CD4-positive, CD25-positive, alpha-beta regulatory T cell (primary cell): ENCODE measurements around the gene CIC. TPM values are rescaled to one million over a fixed set of nuclear protein-coding genes. Genes with fewer than 3 reads are reported as not detected.

ENCODE experiments used
- ATAC-seq, 2 donors: fragments of 150-1000 bp; cut with Tn5 transposase; one replicate each; pipeline ENCODE4 v1.10.0; 2021; ENCODE audit warnings: low read depth in 2 of 2, moderate number of reproducible peaks in 2 of 2, moderate library complexity in 1 of 2
- DNase-seq, 3 donors: peaks; one replicate each; pipeline versions ENCODE4 v3.0.0 to v3.0.0-alpha.2; 2012 to 2022; ENCODE audit warnings: mixed read lengths in 1 of 3
- H3K27ac ChIP-seq: one replicate; pipeline ENCODE4 v1.7.0; 2013; ENCODE audit warnings: mild to moderate bottlenecking, low read length; ENCODE audit not compliant: insufficient read depth, poor library complexity, severe bottlenecking
- H3K27me3 ChIP-seq: one replicate; pipeline ENCODE4 v1.7.0; 2013; ENCODE audit warnings: low read length; ENCODE audit not compliant: control insufficient read depth, insufficient read depth
- H3K36me3 ChIP-seq: one replicate; pipeline ENCODE4 v1.7.0; 2013; ENCODE audit warnings: mild to moderate bottlenecking, low read length, moderate library complexity; ENCODE audit not compliant: control insufficient read depth, insufficient read depth
- H3K4me1 ChIP-seq: 2 replicates; pipeline ENCODE4 v1.7.0; 2013; ENCODE audit warnings: mild to moderate bottlenecking, low read length; ENCODE audit not compliant: insufficient read depth, control insufficient read depth, poor library complexity, severe bottlenecking
- H3K4me3 ChIP-seq: one replicate; pipeline ENCODE4 v1.7.0; 2013; ENCODE audit warnings: low read depth, mild to moderate bottlenecking, low read length, moderate library complexity
- H3K9me3 ChIP-seq, 2 experiments: 1 replicate in 1 of 2; 2 replicates in 1 of 2; pipeline ENCODE4 v1.7.0; 2013; ENCODE audit warnings: low read length in 2 of 2, mild to moderate bottlenecking in 1 of 2, moderate library complexity in 1 of 2; ENCODE audit not compliant: control insufficient read depth in 2 of 2
- H3K27ac Mint-ChIP-seq, 3 donors: one replicate each; pipeline ENCODE4 v1.8.0; 2020 to 2022; ENCODE audit warnings: mild to moderate bottlenecking in 3 of 3, mixed read lengths in 3 of 3, moderate library complexity in 2 of 3
- H3K27me3 Mint-ChIP-seq: one replicate; pipeline ENCODE4 v1.8.0; 2022; ENCODE audit warnings: mild to moderate bottlenecking, mixed read lengths
- H3K36me3 Mint-ChIP-seq: one replicate; pipeline ENCODE4 v1.8.0; 2020; ENCODE audit warnings: mixed read lengths
- H3K4me1 Mint-ChIP-seq, 4 donors: one replicate each; pipeline ENCODE4 v1.8.0; 2020 to 2022; ENCODE audit warnings: mixed read lengths in 4 of 4, mild to moderate bottlenecking in 1 of 4
- H3K4me3 Mint-ChIP-seq, 4 donors: one replicate each; pipeline ENCODE4 v1.8.0; 2020 to 2022; ENCODE audit warnings: mild to moderate bottlenecking in 4 of 4, mixed read lengths in 4 of 4, moderate library complexity in 3 of 4
- H3K9me3 Mint-ChIP-seq, 7 donors: one replicate each; pipeline ENCODE4 v1.8.0; 2020 to 2022; ENCODE audit warnings: mixed read lengths in 7 of 7, mild to moderate bottlenecking in 3 of 7, moderate library complexity in 2 of 7
- polyA plus RNA-seq, 4 donors: library from polyadenylated mRNA; unstranded; fragments of 300-500 nt; fragmentation: Illumina TruSeq; gene quantifications; one replicate each; pipeline ENCODE4 v1.2.3, GENCODE V29; 2021
- total RNA-seq: library from RNA; stranded (reverse); gene quantifications from one replicate; pipeline ENCODE4 v1.2.3, GENCODE V29; 2022

Gene CIC
- total and polyA plus RNA-seq, 5 donors from 2014 or later = 0.41 to 124 (median 0.80) TPM

- peak overlapping the region in 2 of 3 donors; percentile 20 to 78 for H3K27ac Mint-ChIP-seq
- Histone ChIP-seq H3K9me3 (no peaks in the 10 kb centered on the region), H3K27ac (no peak overlapping the region), H3K27me3 (no peaks in the 10 kb centered on the region), H3K4me3 (no peak overlapping the region), H3K4me1 (peaks cover 3% of the 10 kb centered on the region), H3K36me3 (peaks cover 23% of the 10 kb centered on the region)
- peaks cover 5% of the 10 kb centered on the region for H3K36me3 Mint-ChIP-seq
- peak; percentile 84 to 86 for ATAC-seq
- peak; percentile 78 to 85 (median 81) for DNase-seq
- no peaks in the 10 kb centered on the region for H3K27me3 Mint-ChIP-seq
- peak overlapping the region in 1 of 4 donors; percentile 84 for H3K4me3 Mint-ChIP-seq
- peaks cover 0 to 30% (median 10%) of the 10 kb centered on the region in 4 donors for H3K4me1 Mint-ChIP-seq
- H3K9me3 Mint-ChIP-seq = no peaks in the 10 kb centered on the region
Observed at GRCh38 chr19:42295831-42296525, 26.9 kb downstream of the CIC start.

GRCh38 chr19:42297039-42297438, 28.0 kb downstream of the CIC start:
- Mint-ChIP-seq H3K27me3 (no peaks in the 10 kb centered on the region), H3K9me3 (no peaks in the 10 kb centered on the region), H3K36me3 (no peaks in the 10 kb centered on the region), H3K27ac (peak overlapping the region in 1 of 3 donors; percentile 93), H3K4me1 (peaks cover 0 to 31% (median 10%) of the 10 kb centered on the region in 4 donors), H3K4me3 (peak overlapping the region in 2 of 4 donors; percentile 13 to 58)
- no peak overlapping the region for H3K27ac ChIP-seq
- H3K36me3 ChIP-seq = peaks cover 18% of the 10 kb centered on the region
- ATAC-seq (no peak), DNase-seq (no peak)
- no peaks in the 10 kb centered on the region for H3K27me3 ChIP-seq
- H3K9me3 ChIP-seq = no peaks in the 10 kb centered on the region
- no peak overlapping the region for H3K4me3 ChIP-seq
- peaks cover 12% of the 10 kb centered on the region for H3K4me1 ChIP-seq

- Mint-ChIP-seq H3K4me1 (peaks cover 0 to 34% (median 14%) of the 10 kb centered on the region in 4 donors), H3K9me3 (no peaks in the 10 kb centered on the region), H3K27me3 (no peaks in the 10 kb centered on the region), H3K27ac (peak within 1 kb of the TSS; percentile 89 to 97 (median 91)), H3K4me3 (peak within 1 kb of the TSS; percentile 87 to 91 (median 90)), H3K36me3 (no peaks in the 10 kb centered on the region)
- Histone ChIP-seq H3K27ac (peak within 1 kb of the TSS; percentile 71), H3K4me3 (peak within 1 kb of the TSS; percentile 65), H3K4me1 (peaks cover 20% of the 10 kb centered on the region), H3K27me3 (no peaks in the 10 kb centered on the region), H3K9me3 (no peaks in the 10 kb centered on the region), H3K36me3 (peaks cover 3% of the 10 kb centered on the region)
- peak in 1 of 3 donors; percentile 36 for DNase-seq
- ATAC-seq = no peak
Observed at GRCh38 chr19:42301646-42302203, 32.7 kb downstream of the CIC start, which contains the start of gene PRR19. PRR19 (plus strand) TSS chr19:42302132; CDS start chr19:42309585, 7,453 bp downstream.

- Mint-ChIP-seq H3K4me1 (peaks cover 0 to 33% (median 16%) of the 10 kb centered on the region in 4 donors), H3K4me3 (peak overlapping the region; percentile 87 to 91 (median 90)), H3K27ac (peak overlapping the region; percentile 89 to 97 (median 91)), H3K36me3 (no peaks in the 10 kb centered on the region), H3K27me3 (no peaks in the 10 kb centered on the region), H3K9me3 (no peaks in the 10 kb centered on the region)
- Histone ChIP-seq H3K9me3 (no peaks in the 10 kb centered on the region), H3K36me3 (no peaks in the 10 kb centered on the region), H3K4me3 (peak overlapping the region; percentile 22), H3K27ac (peak overlapping the region; percentile 71), H3K27me3 (no peaks in the 10 kb centered on the region), H3K4me1 (peaks cover 20% of the 10 kb centered on the region)
- ATAC-seq (no peak), DNase-seq (no peak)
Observed at GRCh38 chr19:42303101-42303464, 34.0 kb downstream of the CIC start.

- DNase-seq (no peak), ATAC-seq (no peak)
- Mint-ChIP-seq H3K4me1 (peaks cover 0 to 33% (median 16%) of the 10 kb centered on the region in 4 donors), H3K27ac (peak overlapping the region in 1 of 3 donors; percentile 60), H3K9me3 (no peaks in the 10 kb centered on the region), H3K4me3 (peak overlapping the region in 3 of 4 donors; percentile 87 to 91 (median 90)), H3K36me3 (no peaks in the 10 kb centered on the region), H3K27me3 (no peaks in the 10 kb centered on the region)
- Histone ChIP-seq H3K36me3 (no peaks in the 10 kb centered on the region), H3K9me3 (no peaks in the 10 kb centered on the region), H3K4me1 (peaks cover 20% of the 10 kb centered on the region), H3K27me3 (no peaks in the 10 kb centered on the region), H3K4me3 (no peak overlapping the region), H3K27ac (no peak overlapping the region)
Observed at GRCh38 chr19:42303876-42304275, 34.8 kb downstream of the CIC start.

GRCh38 chr19:42306646-42307045, 37.6 kb downstream of the CIC start:
- no peak overlapping the region for H3K4me3 ChIP-seq
- no peaks in the 10 kb centered on the region for H3K9me3 Mint-ChIP-seq
- H3K9me3 ChIP-seq = no peaks in the 10 kb centered on the region
- no peak overlapping the region for H3K27ac Mint-ChIP-seq
- no peak overlapping the region for H3K27ac ChIP-seq
- peaks cover 10% of the 10 kb centered on the region for H3K27me3 Mint-ChIP-seq
- H3K36me3 ChIP-seq = no peaks in the 10 kb centered on the region
- H3K4me1 ChIP-seq = peaks cover 14% of the 10 kb centered on the region
- H3K4me1 Mint-ChIP-seq = peaks cover 0 to 17% (median 12%) of the 10 kb centered on the region in 4 donors
- H3K4me3 Mint-ChIP-seq = peak overlapping the region in 2 of 4 donors; percentile 32 to 71
- DNase-seq (no peak), ATAC-seq (no peak)
- no peaks in the 10 kb centered on the region for H3K36me3 Mint-ChIP-seq
- no peaks in the 10 kb centered on the region for H3K27me3 ChIP-seq

- Mint-ChIP-seq H3K4me3 (no peak overlapping the region), H3K9me3 (no peaks in the 10 kb centered on the region), H3K36me3 (no peaks in the 10 kb centered on the region), H3K4me1 (peaks cover 0 to 16% (median 11%) of the 10 kb centered on the region in 4 donors), H3K27ac (no peak overlapping the region), H3K27me3 (peaks cover 35% of the 10 kb centered on the region)
- ATAC-seq = no peak
- peaks cover 16% of the 10 kb centered on the region for H3K4me1 ChIP-seq
- no peaks in the 10 kb centered on the region for H3K9me3 ChIP-seq
- H3K36me3 ChIP-seq = no peaks in the 10 kb centered on the region
- H3K27ac ChIP-seq = no peak overlapping the region
- peaks cover 7% of the 10 kb centered on the region for H3K27me3 ChIP-seq
- no peak overlapping the region for H3K4me3 ChIP-seq
- no peak for DNase-seq
Observed at GRCh38 chr19:42309686-42310085, 40.6 kb downstream of the CIC start.
